ENCODE measurements around the gene HNRNPM. TPM values are rescaled to one million over a fixed set of nuclear protein-coding genes. Genes with fewer than 3 reads are reported as not detected.

Gene HNRNPM
- total RNA-seq, 1 donor from 2014 or later: 152 TPM

GRCh38 chr19:8498295-8498694 lies 53.5 kb downstream of the HNRNPM start:
- H3K27ac ChIP-seq: no peak overlapping the region
- H3K4me3 ChIP-seq: no peak overlapping the region
- H3K9me3 ChIP-seq: no peaks in the 10 kb centered on the region
- H3K36me3 ChIP-seq: no peaks in the 10 kb centered on the region
- no peak for ATAC-seq
- TF ChIP-seq CTCF (IDR thresholded peaks at IDR 0.05): no peak
- no peaks in the 10 kb centered on the region for H3K27me3 ChIP-seq (ENCODE audit: low read depth)
- intact Hi-C loops (cut with DNase I): no loop called here
- H3K4me1 ChIP-seq: peaks cover 5% of the 10 kb centered on the region
- no peak for DNase-seq

GRCh38 chr19:8499048-8499833 lies 54.5 kb downstream of the HNRNPM start:
- no peaks in the 10 kb centered on the region for H3K27me3 ChIP-seq (ENCODE audit: low read depth)
- ATAC-seq (no peak), DNase-seq (no peak)
- no peak for TF ChIP-seq CTCF (IDR thresholded peaks at IDR 0.05)
- H3K4me1 ChIP-seq: peaks cover 6% of the 10 kb centered on the region
- H3K27ac ChIP-seq: no peak overlapping the region
- intact Hi-C loops (cut with DNase I): no loop called here
- H3K9me3 ChIP-seq: no peaks in the 10 kb centered on the region
- peak overlapping the region; percentile 45 for H3K4me3 ChIP-seq
- H3K36me3 ChIP-seq: no peaks in the 10 kb centered on the region

- DNase-seq: peak; percentile 74
- Histone ChIP-seq H3K27me3 (ENCODE audit: low read depth) (no peaks in the 10 kb centered on the region), H3K4me3 (peak overlapping the region; percentile 45), H3K36me3 (no peaks in the 10 kb centered on the region), H3K27ac (peak overlapping the region; percentile 36), H3K4me1 (peaks cover 8% of the 10 kb centered on the region), H3K9me3 (no peaks in the 10 kb centered on the region)
- peak; percentile 45 to 56 for ATAC-seq
- intact Hi-C loops (cut with DNase I): no loop called here
- no peak for TF ChIP-seq CTCF (IDR thresholded peaks at IDR 0.05)
Observed at GRCh38 chr19:8500158-8500557, 55.4 kb downstream of the HNRNPM start.

- Histone ChIP-seq H3K27me3 (ENCODE audit: low read depth) (no peaks in the 10 kb centered on the region), H3K9me3 (no peaks in the 10 kb centered on the region), H3K27ac (peak overlapping the region; percentile 49), H3K4me1 (peaks cover 21% of the 10 kb centered on the region), H3K36me3 (no peaks in the 10 kb centered on the region), H3K4me3 (peak overlapping the region; percentile 45)
- DNase-seq: no peak
- no peak for ATAC-seq
- no peak for TF ChIP-seq CTCF (IDR thresholded peaks at IDR 0.05)
- intact Hi-C loops (cut with DNase I): no loop called here
Observed at GRCh38 chr19:8501516-8501915, 56.7 kb downstream of the HNRNPM start.

- ATAC-seq: no peak
- Histone ChIP-seq H3K36me3 (no peaks in the 10 kb centered on the region), H3K4me3 (peak overlapping the region; percentile 45), H3K9me3 (no peaks in the 10 kb centered on the region), H3K27me3 (ENCODE audit: low read depth) (no peaks in the 10 kb centered on the region), H3K27ac (peak overlapping the region; percentile 49), H3K4me1 (peaks cover 23% of the 10 kb centered on the region)
- intact Hi-C loops (cut with DNase I): no loop called here
- no peak for TF ChIP-seq CTCF (IDR thresholded peaks at IDR 0.05)
- DNase-seq: no peak
Observed at GRCh38 chr19:8501981-8502380, 57.2 kb downstream of the HNRNPM start.

Data from lower lobe of right lung (tissue), 2 donors.